ENCODE measurements around the gene ERFL.
A peak's percentile ranks its signal among the peaks of the same experiment; 100 is the strongest.
"Not testable (repeated sequence)": the region's sequence is repeated elsewhere in the genome, so short reads cannot be mapped to it uniquely, and the experiment has no call there.

The ERFL gene

DNA sequence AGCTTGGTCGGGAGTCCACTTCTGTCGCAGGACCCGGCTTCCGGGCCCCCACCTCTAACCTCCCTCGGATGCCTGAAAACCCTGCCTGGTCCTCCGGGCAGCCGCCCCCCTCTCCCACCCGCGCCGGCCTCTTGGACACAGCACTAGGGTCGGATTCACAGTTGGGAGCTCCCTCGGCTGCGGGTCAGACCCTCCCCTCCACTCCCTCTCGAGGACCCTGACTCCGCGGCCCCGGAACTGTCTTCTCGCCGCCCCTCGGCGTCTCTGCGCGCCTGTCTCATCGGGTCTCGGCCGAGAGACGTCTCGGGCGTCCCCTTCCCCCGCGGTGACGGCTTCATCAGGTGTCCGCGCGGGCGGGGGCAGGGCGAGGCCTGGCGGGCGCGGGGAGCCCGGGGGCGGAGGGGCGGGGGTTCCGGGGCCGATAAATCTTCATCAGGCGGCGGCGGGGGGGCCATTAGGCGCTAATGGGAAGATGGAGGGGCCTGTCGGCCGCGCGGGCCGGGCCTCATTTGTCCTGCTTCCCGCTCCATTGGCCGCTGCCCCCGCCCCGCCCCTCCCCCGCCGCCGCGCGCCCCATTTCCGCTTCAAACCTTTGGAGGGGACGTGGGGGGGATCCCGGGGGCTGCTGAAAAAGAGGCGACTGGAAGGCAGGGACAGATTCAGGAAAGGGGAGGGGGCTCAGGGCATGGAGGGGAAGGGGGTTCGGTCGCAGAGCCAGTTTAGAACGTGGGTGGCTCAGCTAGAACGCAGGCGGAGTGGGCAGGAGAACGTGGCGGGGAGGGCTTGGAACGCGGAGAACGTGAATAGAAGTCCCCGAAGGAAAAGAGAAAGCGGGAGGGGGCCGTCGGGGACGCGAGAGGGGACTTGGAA is 11.8 kb upstream of the ERFL start:
- no peaks in the 10 kb centered on the region for H3K9me2 ChIP-seq (ENCODE audit: low read depth, low read length)
- no peaks in the 10 kb centered on the region for H3K9me3 ChIP-seq (ENCODE audit: low read length)
- no peak overlapping the region for H3K27ac ChIP-seq (ENCODE audit: low read depth, low read length, poor library complexity, severe bottlenecking)
- no peaks in the 10 kb centered on the region for H3K36me3 ChIP-seq (ENCODE audit: insufficient read depth, low read length)
- peak overlapping the region; percentile 53 for H3K4me3 ChIP-seq (ENCODE audit: low read depth, low read length, poor library complexity, severe bottlenecking)
- no peaks in the 10 kb centered on the region for H4K20me1 ChIP-seq (ENCODE audit: insufficient read depth, low read length)
- TF ChIP-seq, protein P1, sequence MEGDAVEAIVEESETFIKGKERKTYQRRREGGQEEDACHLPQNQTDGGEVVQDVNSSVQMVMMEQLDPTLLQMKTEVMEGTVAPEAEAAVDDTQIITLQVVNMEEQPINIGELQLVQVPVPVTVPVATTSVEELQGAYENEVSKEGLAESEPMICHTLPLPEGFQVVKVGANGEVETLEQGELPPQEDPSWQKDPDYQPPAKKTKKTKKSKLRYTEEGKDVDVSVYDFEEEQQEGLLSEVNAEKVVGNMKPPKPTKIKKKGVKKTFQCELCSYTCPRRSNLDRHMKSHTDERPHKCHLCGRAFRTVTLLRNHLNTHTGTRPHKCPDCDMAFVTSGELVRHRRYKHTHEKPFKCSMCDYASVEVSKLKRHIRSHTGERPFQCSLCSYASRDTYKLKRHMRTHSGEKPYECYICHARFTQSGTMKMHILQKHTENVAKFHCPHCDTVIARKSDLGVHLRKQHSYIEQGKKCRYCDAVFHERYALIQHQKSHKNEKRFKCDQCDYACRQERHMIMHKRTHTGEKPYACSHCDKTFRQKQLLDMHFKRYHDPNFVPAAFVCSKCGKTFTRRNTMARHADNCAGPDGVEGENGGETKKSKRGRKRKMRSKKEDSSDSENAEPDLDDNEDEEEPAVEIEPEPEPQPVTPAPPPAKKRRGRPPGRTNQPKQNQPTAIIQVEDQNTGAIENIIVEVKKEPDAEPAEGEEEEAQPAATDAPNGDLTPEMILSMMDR (IDR thresholded peaks at IDR 0.05; ENCODE audit: low read length), result no peak
- no peak for TF ChIP-seq EZH2 (IDR thresholded peaks at IDR 0.05; ENCODE audit: borderline replicate concordance, low read length)
- H3K4me1 ChIP-seq (ENCODE audit: insufficient read depth, low read length, severe bottlenecking), result peaks cover 58% of the 10 kb centered on the region
- H3F3A ChIP-seq (ENCODE audit: insufficient read depth, low read length), result peaks cover 7% of the 10 kb centered on the region; the same call in 1 of the 2 replicates
- peaks cover 10% of the 10 kb centered on the region; the same call in 1 of the 2 replicates for H3K27me3 ChIP-seq (ENCODE audit: insufficient read depth, low read length)
- H3K9ac ChIP-seq (ENCODE audit: low read length), result peak overlapping the region; percentile 52; the same call in 1 of the 2 replicates
- H3K79me2 ChIP-seq (ENCODE audit: insufficient read depth, low read length), result no peaks in the 10 kb centered on the region
- H2AFZ ChIP-seq (ENCODE audit: low read length), result no peak overlapping the region
- H3K4me2 ChIP-seq (ENCODE audit: low read length), result peak overlapping the region; percentile 75

DNA sequence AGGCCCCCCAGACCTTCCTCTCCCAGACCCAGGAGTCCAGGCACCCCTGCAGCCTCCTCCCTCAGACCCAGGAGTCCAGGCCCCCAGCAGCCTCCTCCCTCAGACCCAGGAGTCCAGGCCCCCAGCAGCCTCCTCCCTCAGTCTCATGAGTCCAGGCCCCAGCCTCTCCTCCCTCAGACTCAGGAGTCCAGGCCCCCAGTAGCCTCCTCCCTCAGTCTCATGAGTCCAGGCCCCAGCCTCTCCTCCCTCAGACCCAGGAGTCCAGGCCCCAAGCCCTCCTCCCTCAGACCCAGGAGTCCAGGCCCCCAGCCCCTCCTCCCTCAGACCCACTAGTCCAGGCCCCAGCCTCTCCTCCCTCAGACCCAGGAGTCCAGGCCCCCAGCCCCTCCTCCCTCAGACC is 11.0 kb upstream of the ERFL start:
- not testable (repeated sequence) for H2AFZ ChIP-seq (ENCODE audit: low read length); H3K9me3 ChIP-seq (ENCODE audit: low read length); H3K9me2 ChIP-seq (ENCODE audit: low read depth, low read length); H3K4me2 ChIP-seq (ENCODE audit: low read length); H3K27ac ChIP-seq (ENCODE audit: low read depth, low read length, poor library complexity, severe bottlenecking); H3K9ac ChIP-seq (ENCODE audit: low read length); H3K4me3 ChIP-seq (ENCODE audit: low read depth, low read length, poor library complexity, severe bottlenecking); H3K27me3 ChIP-seq (ENCODE audit: insufficient read depth, low read length); H3K79me2 ChIP-seq (ENCODE audit: insufficient read depth, low read length); H3K36me3 ChIP-seq (ENCODE audit: insufficient read depth, low read length); H3F3A ChIP-seq (ENCODE audit: insufficient read depth, low read length); H4K20me1 ChIP-seq (ENCODE audit: insufficient read depth, low read length)
- peaks cover 49% of the 10 kb centered on the region for H3K4me1 ChIP-seq (ENCODE audit: insufficient read depth, low read length, severe bottlenecking)

DNA sequence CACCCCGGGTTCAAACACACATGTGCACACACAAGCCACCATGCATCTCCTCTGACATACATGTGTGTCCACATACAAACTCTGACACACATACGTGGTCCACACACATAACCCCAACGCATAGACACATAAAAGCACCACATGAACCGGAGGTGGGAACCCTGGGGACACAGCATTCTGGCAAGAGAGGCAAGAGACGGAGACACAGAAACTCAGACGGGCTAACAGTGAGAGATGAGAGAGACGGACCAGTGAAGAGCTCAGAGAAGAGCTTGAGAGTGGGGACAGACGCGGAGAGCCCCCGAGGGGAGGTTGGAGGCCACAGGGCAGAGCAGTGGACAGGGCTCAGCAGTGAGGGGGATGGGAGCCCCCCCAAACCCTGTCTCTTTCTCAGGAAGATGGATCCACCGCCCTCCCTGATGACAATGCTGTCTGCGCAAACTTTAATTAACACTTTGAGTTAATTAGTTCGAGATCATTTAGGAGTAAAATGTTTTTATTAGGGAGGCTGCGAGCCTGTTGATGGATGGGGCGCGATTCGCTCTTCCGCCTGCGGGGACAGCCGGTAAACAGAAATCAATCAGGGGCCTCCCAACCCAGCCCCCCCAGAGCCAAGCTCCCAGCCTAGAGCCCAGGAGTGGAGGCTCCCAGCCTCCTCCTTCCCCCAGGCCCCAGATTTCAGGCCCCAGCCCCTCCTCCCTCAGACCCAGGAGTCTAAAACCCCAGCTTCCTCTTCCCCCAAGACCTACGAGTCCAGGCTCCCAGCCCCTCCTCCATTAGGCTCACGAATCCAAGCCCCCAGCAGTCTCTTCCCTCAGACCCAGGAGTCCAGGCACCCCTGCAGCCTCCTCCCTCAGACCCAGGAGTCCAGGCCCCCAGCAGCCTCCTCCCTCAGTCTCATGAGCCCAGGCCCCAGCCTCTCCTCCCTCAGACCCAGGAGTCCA is 9.5 kb upstream of the ERFL start:
- Histone ChIP-seq H3K4me3 (ENCODE audit: low read depth, low read length, poor library complexity, severe bottlenecking) (no peak overlapping the region), H3F3A (ENCODE audit: insufficient read depth, low read length) (peaks cover 7% of the 10 kb centered on the region; the same call in 1 of the 2 replicates), H2AFZ (ENCODE audit: low read length) (no peak overlapping the region), H3K9me3 (ENCODE audit: low read length) (no peaks in the 10 kb centered on the region), H3K27me3 (ENCODE audit: insufficient read depth, low read length) (peaks cover 10% of the 10 kb centered on the region; the same call in 1 of the 2 replicates), H3K36me3 (ENCODE audit: insufficient read depth, low read length) (no peaks in the 10 kb centered on the region), H4K20me1 (ENCODE audit: insufficient read depth, low read length) (no peaks in the 10 kb centered on the region), H3K27ac (ENCODE audit: low read depth, low read length, poor library complexity, severe bottlenecking) (peak overlapping the region; percentile 1), H3K79me2 (ENCODE audit: insufficient read depth, low read length) (no peaks in the 10 kb centered on the region), H3K4me2 (ENCODE audit: low read length) (no peak overlapping the region), H3K9ac (ENCODE audit: low read length) (no peak overlapping the region), H3K9me2 (ENCODE audit: low read depth, low read length) (no peaks in the 10 kb centered on the region), H3K4me1 (ENCODE audit: insufficient read depth, low read length, severe bottlenecking) (peaks cover 46% of the 10 kb centered on the region)
- TF ChIP-seq, protein P1 (IDR thresholded peaks at IDR 0.05; ENCODE audit: low read length), result no peak
- TF ChIP-seq EZH2 (IDR thresholded peaks at IDR 0.05; ENCODE audit: borderline replicate concordance, low read length), result no peak

Data from OCI-LY1 (cell line).